Cardiac muscle cell (in vitro differentiated cells and primary cell): ENCODE data around the gene GNA12. TPM values are rescaled to one million over a fixed set of nuclear protein-coding genes. Genes with fewer than 3 reads are reported as not detected.
A peak's percentile ranks its signal among the peaks of the same experiment; 100 is the strongest.

Source experiments
- DNase-seq, 2 donors: peaks; one replicate each; pipeline versions ENCODE4 v3.0.0 to v3.0.0-alpha.2; 2010 to 2017; ENCODE audit warnings: low read depth in 1 of 2, low spot score in 1 of 2
- H3K27ac ChIP-seq: fragments of 200-600 bp; sonication (generic); 2 replicates; pipeline ENCODE4 v1.5.1; 2016
- H3K27me3 ChIP-seq: fragments of 200-600 bp; sonication (generic); 2 replicates; pipeline ENCODE4 v1.6.0; 2016; ENCODE audit warnings: control low read depth
- H3K36me3 ChIP-seq: fragments of 200-600 bp; sonication (generic); 2 replicates; pipeline ENCODE4 v1.5.1; 2016; ENCODE audit warnings: control low read depth
- H3K4me1 ChIP-seq: fragments of 200-600 bp; sonication (generic); 2 replicates; pipeline ENCODE4 v1.8.1; 2017; ENCODE audit warnings: low read depth, mild to moderate bottlenecking, mixed run types
- H3K4me3 ChIP-seq: fragments of 200-600 bp; sonication (generic); 2 replicates; pipeline ENCODE4 v1.5.1; 2016; ENCODE audit warnings: mild to moderate bottlenecking
- H3K9me3 ChIP-seq: fragments of 200-600 bp; sonication (generic); 2 replicates; pipeline ENCODE4 v1.5.1; 2017; ENCODE audit warnings: low read depth, mild to moderate bottlenecking, control low read depth
- CTCF ChIP-seq: IDR thresholded peaks from 2 replicates; pipeline ENCODE4 v1.5.1; 2012; ENCODE audit warnings: low read depth, mild to moderate bottlenecking, low read length
- polyA plus RNA-seq: library from polyadenylated mRNA; unstranded; fragments of >200 nt; fragmentation: Nextera tagmentation; extraction: Ambion mirVana; gene quantifications from 2 replicates; pipeline ENCODE4 v1.2.1, GENCODE V29; 2016
- total RNA-seq: library from RNA; depleted of rRNA; stranded (reverse); fragments of >200 nt; gene quantifications from 2 replicates; pipeline ENCODE4 v1.2.3, GENCODE V29; 2016

Gene GNA12
- total and polyA plus RNA-seq, 2 experiments from 2014 or later: 54.4 to 59.1 TPM

GRCh38 chr7:2814946-2815874 is 28.9 kb downstream of the GNA12 start:
- Histone ChIP-seq H3K4me1 (peaks cover 8% of the 10 kb centered on the region), H3K27ac (no peak overlapping the region)

GRCh38 chr7:2814186-2814945 is 29.7 kb downstream of the GNA12 start:
- Histone ChIP-seq H3K27me3 (no peaks in the 10 kb centered on the region), H3K4me1 (peaks cover 8% of the 10 kb centered on the region), H3K4me3 (no peak overlapping the region), H3K36me3 (no peaks in the 10 kb centered on the region), H3K9me3 (no peaks in the 10 kb centered on the region), H3K27ac (no peak overlapping the region)
- DNase-seq: no peak
- TF ChIP-seq CTCF: no peak

More at GRCh38 chr7:2814946-2815874, 28.9 kb downstream of the GNA12 start:
- TF ChIP-seq CTCF: no peak
- H3K36me3 ChIP-seq: no peaks in the 10 kb centered on the region
- no peak for DNase-seq
- no peaks in the 10 kb centered on the region for H3K27me3 ChIP-seq
- no peak overlapping the region for H3K4me3 ChIP-seq
- H3K9me3 ChIP-seq: no peaks in the 10 kb centered on the region

- no peak for TF ChIP-seq CTCF
- Histone ChIP-seq H3K36me3 (no peaks in the 10 kb centered on the region), H3K27ac (no peak overlapping the region), H3K4me1 (peaks cover under 1% of the 10 kb centered on the region), H3K4me3 (no peak overlapping the region), H3K27me3 (no peaks in the 10 kb centered on the region), H3K9me3 (no peaks in the 10 kb centered on the region)
- DNase-seq: no peak
These were observed 30.5 kb downstream of the GNA12 start for GRCh38 chr7:2813350-2814185.

- no peaks in the 10 kb centered on the region for H3K36me3 ChIP-seq
- no peak overlapping the region for H3K27ac ChIP-seq
- no peaks in the 10 kb centered on the region for H3K9me3 ChIP-seq
- H3K4me1 ChIP-seq: peaks cover 7% of the 10 kb centered on the region
- no peak for DNase-seq
- H3K27me3 ChIP-seq: no peaks in the 10 kb centered on the region
- H3K4me3 ChIP-seq: no peak overlapping the region
- TF ChIP-seq CTCF: no peak
These were observed 31.3 kb downstream of the GNA12 start for GRCh38 chr7:2812831-2813230.

- no peak for TF ChIP-seq CTCF
- Histone ChIP-seq H3K27me3 (no peaks in the 10 kb centered on the region), H3K27ac (no peak overlapping the region), H3K4me3 (no peak overlapping the region), H3K9me3 (no peaks in the 10 kb centered on the region), H3K4me1 (peaks cover 7% of the 10 kb centered on the region), H3K36me3 (no peaks in the 10 kb centered on the region)
- peak in 1 of 2 donors; percentile 56 for DNase-seq
These were observed 32.0 kb downstream of the GNA12 start for GRCh38 chr7:2812114-2812487.
